GM23338 (cell line): Measurements from ENCODE around the gene SLC44A1. TPM values are rescaled to one million over a fixed set of nuclear protein-coding genes. Genes with fewer than 3 reads are reported as not detected.

Experiments used
- ATAC-seq: fragments of 200-7000 bp; cut with Tn5 transposase; 3 replicates; pipeline ENCODE4 v1.9.1; 2020
- DNase-seq: peaks from one replicate; pipeline ENCODE4 v3.0.0-alpha.2; 2015; ENCODE audit warnings: low spot score
- H2AFZ ChIP-seq: fragments of 200-600 bp; sonication (generic); 2 replicates; pipeline ENCODE4 v1.8.0; 2016; ENCODE audit warnings: antibody characterized with exemption, mild to moderate bottlenecking, moderate library complexity
- H3F3A ChIP-seq: fragments of 200-600 bp; sonication (generic); replicated peaks from 2 replicates; pipeline ENCODE4 v1.8.0; 2017; ENCODE audit warnings: antibody characterized with exemption, mixed run types, low read depth
- H3K27ac ChIP-seq: fragments of 200-600 bp; sonication (generic); 2 replicates; pipeline ENCODE4 v1.6.1; 2016; ENCODE audit warnings: low read depth
- H3K27me3 ChIP-seq: fragments of 200-600 bp; sonication (generic); 2 replicates; pipeline ENCODE4 v1.8.0; 2016; ENCODE audit warnings: mild to moderate bottlenecking, mixed run types, moderate library complexity; ENCODE audit not compliant: insufficient read depth
- H3K36me3 ChIP-seq: fragments of 200-600 bp; sonication (generic); 2 replicates; pipeline ENCODE4 v1.8.0; 2016; ENCODE audit warnings: mild to moderate bottlenecking; ENCODE audit not compliant: insufficient read depth
- H3K4me1 ChIP-seq: fragments of 200-600 bp; sonication (generic); 2 replicates; pipeline ENCODE4 v1.8.0; 2016; ENCODE audit warnings: mild to moderate bottlenecking, moderate library complexity; ENCODE audit not compliant: insufficient read depth
- H3K4me2 ChIP-seq: fragments of 200-600 bp; sonication (generic); 2 replicates; pipeline ENCODE4 v1.7.1; 2017; ENCODE audit warnings: mixed run types
- H3K4me3 ChIP-seq: fragments of 200-600 bp; sonication (generic); 2 replicates; pipeline ENCODE4 v1.6.1; 2016; ENCODE audit warnings: mixed run types
- H3K79me2 ChIP-seq: fragments of 200-600 bp; sonication (generic); replicated peaks from 2 replicates; pipeline ENCODE4 v1.8.0; 2017; ENCODE audit warnings: mild to moderate bottlenecking; ENCODE audit not compliant: insufficient read depth
- H3K9me2 ChIP-seq: fragments of 200-600 bp; sonication (generic); 2 replicates; pipeline ENCODE4 v1.8.0; 2017; ENCODE audit not compliant: insufficient read depth
- H4K20me1 ChIP-seq: fragments of 200-600 bp; sonication (generic); replicated peaks from 2 replicates; pipeline ENCODE4 v1.8.0; 2017; ENCODE audit warnings: mild to moderate bottlenecking; ENCODE audit not compliant: insufficient read depth
- H3K27ac Mint-ChIP-seq: 2 replicates; pipeline ENCODE4 v1.8.0; 2020; ENCODE audit warnings: inconsistent platforms, mild to moderate bottlenecking, moderate library complexity, mixed read lengths
- H3K27me3 Mint-ChIP-seq: 3 replicates; pipeline ENCODE4 v1.8.0; 2022; ENCODE audit warnings: low read depth, mild to moderate bottlenecking, moderate library complexity, mixed read lengths, inconsistent platforms; ENCODE audit not compliant: insufficient read depth, poor library complexity
- H3K36me3 Mint-ChIP-seq: 3 replicates; pipeline ENCODE4 v1.8.0; 2021; ENCODE audit warnings: low read depth, mild to moderate bottlenecking, inconsistent platforms, moderate library complexity, mixed read lengths
- H3K4me1 Mint-ChIP-seq: 3 replicates; pipeline ENCODE4 v1.8.0; 2020; ENCODE audit warnings: mild to moderate bottlenecking, inconsistent platforms, mixed read lengths
- H3K4me3 Mint-ChIP-seq: 3 replicates; pipeline ENCODE4 v1.8.0; 2021; ENCODE audit warnings: moderate library complexity, mild to moderate bottlenecking, inconsistent platforms, mixed read lengths
- H3K9me3 Mint-ChIP-seq: 3 replicates; pipeline ENCODE4 v1.8.0; 2020; ENCODE audit warnings: moderate library complexity, mild to moderate bottlenecking, inconsistent platforms, mixed read lengths
- CREB1 ChIP-seq: fragments of 250-450 bp; sonication (Bioruptor Pico); IDR thresholded peaks from 2 replicates; pipeline ENCODE4 v1.5.0; 2020; ENCODE audit warnings: low read depth, mild to moderate bottlenecking, moderate library complexity
- EZH2phosphoT487 ChIP-seq: fragments of 200-600 bp; sonication (generic); IDR thresholded peaks from one replicate; pipeline ENCODE4 v1.8.1; 2018; ENCODE audit warnings: antibody characterized with exemption; ENCODE audit not compliant: unreplicated experiment
- ZNF114 ChIP-seq: fragments of 250-450 bp; sonication (Bioruptor Pico); IDR thresholded peaks from 2 replicates; pipeline ENCODE4 v1.5.0; 2020; ENCODE audit warnings: mild to moderate bottlenecking, moderate library complexity
- ZNF331 ChIP-seq: fragments of 250-450 bp; sonication (Bioruptor Pico); IDR thresholded peaks from 2 replicates; pipeline ENCODE4 v1.5.0; 2020; ENCODE audit warnings: low read depth, mild to moderate bottlenecking, moderate library complexity
- polyA plus RNA-seq: library from polyadenylated mRNA; unstranded; fragments of >200 nt; fragmentation: Nextera tagmentation; extraction: Ambion mirVana; gene quantifications from 2 replicates; pipeline ENCODE4 v1.2.1, GENCODE V29; 2016
- total RNA-seq: library from RNA; depleted of rRNA; stranded (reverse); fragments of >200 nt; shearing (Covaris generic); gene quantifications from 2 replicates; pipeline ENCODE4 v1.2.3, GENCODE V29; 2014
- TF ChIP-seq, protein P1 (sequence below): fragments of 250-450 bp; sonication (Bioruptor Pico); IDR thresholded peaks from 2 replicates; pipeline ENCODE4 v1.5.0; 2020; ENCODE audit warnings: mild to moderate bottlenecking, moderate library complexity
- TF ChIP-seq, protein P2 (sequence below): IDR thresholded peaks from 2 replicates; pipeline ENCODE4 v1.6.1; 2016; ENCODE audit warnings: antibody characterized with exemption

The SLC44A1 gene
- total and polyA plus RNA-seq, 2 experiments from 2014 or later: 14.9 to 75.0 TPM

DNA sequence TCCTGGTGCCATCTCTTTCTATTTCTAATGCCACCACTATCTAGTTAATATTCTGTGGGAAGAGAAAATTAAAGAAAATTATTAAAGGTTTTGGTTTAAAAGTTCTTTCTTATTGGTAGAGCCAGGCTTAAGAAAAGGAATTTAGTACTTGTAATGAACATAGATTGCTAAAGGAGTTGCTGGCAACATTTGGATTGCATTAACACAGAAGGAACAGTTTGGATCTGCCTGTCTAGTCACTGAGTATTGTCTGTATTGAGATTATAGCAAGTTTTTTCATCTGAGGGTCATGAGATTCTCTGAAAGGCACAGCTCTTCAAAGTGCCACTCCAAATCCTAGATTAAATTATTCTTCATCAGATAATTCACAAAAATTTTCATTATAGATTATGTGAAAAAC, 235.4 kb downstream of the SLC44A1 start:
- H3K27ac ChIP-seq: no peak overlapping the region
- no peak overlapping the region for H3K4me3 ChIP-seq
- no peaks in the 10 kb centered on the region for H3K36me3 Mint-ChIP-seq
- H3K27ac Mint-ChIP-seq: no peak overlapping the region
- H3K4me3 Mint-ChIP-seq: no peak overlapping the region
- H4K20me1 ChIP-seq: no peaks in the 10 kb centered on the region
- no peaks in the 10 kb centered on the region for H3K4me1 ChIP-seq
- H3F3A ChIP-seq: no peaks in the 10 kb centered on the region
- no peaks in the 10 kb centered on the region for H3K4me1 Mint-ChIP-seq
- H3K79me2 ChIP-seq: no peaks in the 10 kb centered on the region
- H3K9me2 ChIP-seq: no peaks in the 10 kb centered on the region
- no peaks in the 10 kb centered on the region for H3K27me3 ChIP-seq
- no peaks in the 10 kb centered on the region for H3K27me3 Mint-ChIP-seq
- no peak overlapping the region for H3K4me2 ChIP-seq
- no peaks in the 10 kb centered on the region for H3K9me3 Mint-ChIP-seq
- TF ChIP-seq, protein P1, sequence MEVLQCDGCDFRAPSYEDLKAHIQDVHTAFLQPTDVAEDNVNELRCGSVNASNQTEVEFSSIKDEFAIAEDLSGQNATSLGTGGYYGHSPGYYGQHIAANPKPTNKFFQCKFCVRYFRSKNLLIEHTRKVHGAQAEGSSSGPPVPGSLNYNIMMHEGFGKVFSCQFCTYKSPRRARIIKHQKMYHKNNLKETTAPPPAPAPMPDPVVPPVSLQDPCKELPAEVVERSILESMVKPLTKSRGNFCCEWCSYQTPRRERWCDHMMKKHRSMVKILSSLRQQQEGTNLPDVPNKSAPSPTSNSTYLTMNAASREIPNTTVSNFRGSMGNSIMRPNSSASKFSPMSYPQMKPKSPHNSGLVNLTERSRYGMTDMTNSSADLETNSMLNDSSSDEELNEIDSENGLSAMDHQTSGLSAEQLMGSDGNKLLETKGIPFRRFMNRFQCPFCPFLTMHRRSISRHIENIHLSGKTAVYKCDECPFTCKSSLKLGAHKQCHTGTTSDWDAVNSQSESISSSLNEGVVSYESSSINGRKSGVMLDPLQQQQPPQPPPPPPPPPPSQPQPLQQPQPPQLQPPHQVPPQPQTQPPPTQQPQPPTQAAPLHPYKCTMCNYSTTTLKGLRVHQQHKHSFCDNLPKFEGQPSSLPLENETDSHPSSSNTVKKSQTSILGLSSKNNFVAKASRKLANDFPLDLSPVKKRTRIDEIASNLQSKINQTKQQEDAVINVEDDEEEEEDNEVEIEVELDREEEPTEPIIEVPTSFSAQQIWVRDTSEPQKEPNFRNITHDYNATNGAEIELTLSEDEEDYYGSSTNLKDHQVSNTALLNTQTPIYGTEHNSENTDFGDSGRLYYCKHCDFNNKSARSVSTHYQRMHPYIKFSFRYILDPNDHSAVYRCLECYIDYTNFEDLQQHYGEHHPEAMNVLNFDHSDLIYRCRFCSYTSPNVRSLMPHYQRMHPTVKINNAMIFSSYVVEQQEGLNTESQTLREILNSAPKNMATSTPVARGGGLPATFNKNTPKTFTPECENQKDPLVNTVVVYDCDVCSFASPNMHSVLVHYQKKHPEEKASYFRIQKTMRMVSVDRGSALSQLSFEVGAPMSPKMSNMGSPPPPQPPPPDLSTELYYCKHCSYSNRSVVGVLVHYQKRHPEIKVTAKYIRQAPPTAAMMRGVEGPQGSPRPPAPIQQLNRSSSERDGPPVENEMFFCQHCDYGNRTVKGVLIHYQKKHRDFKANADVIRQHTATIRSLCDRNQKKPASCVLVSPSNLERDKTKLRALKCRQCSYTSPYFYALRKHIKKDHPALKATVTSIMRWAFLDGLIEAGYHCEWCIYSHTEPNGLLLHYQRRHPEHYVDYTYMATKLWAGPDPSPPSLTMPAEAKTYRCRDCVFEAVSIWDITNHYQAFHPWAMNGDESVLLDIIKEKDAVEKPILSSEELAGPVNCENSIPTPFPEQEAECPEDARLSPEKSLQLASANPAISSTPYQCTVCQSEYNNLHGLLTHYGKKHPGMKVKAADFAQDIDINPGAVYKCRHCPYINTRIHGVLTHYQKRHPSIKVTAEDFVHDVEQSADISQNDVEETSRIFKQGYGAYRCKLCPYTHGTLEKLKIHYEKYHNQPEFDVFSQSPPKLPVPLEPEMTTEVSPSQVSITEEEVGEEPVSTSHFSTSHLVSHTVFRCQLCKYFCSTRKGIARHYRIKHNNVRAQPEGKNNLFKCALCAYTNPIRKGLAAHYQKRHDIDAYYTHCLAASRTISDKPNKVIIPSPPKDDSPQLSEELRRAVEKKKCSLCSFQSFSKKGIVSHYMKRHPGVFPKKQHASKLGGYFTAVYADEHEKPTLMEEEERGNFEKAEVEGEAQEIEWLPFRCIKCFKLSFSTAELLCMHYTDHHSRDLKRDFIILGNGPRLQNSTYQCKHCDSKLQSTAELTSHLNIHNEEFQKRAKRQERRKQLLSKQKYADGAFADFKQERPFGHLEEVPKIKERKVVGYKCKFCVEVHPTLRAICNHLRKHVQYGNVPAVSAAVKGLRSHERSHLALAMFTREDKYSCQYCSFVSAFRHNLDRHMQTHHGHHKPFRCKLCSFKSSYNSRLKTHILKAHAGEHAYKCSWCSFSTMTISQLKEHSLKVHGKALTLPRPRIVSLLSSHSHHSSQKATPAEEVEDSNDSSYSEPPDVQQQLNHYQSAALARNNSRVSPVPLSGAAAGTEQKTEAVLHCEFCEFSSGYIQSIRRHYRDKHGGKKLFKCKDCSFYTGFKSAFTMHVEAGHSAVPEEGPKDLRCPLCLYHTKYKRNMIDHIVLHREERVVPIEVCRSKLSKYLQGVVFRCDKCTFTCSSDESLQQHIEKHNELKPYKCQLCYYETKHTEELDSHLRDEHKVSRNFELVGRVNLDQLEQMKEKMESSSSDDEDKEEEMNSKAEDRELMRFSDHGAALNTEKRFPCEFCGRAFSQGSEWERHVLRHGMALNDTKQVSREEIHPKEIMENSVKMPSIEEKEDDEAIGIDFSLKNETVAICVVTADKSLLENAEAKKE (CRISPR knock-in tag): no peak
- TF ChIP-seq ZNF114 (CRISPR knock-in tag): no peak
- DNase-seq: no peak
- no peak overlapping the region for H2AFZ ChIP-seq
- ATAC-seq: no peak
- no peaks in the 10 kb centered on the region for H3K36me3 ChIP-seq

DNA sequence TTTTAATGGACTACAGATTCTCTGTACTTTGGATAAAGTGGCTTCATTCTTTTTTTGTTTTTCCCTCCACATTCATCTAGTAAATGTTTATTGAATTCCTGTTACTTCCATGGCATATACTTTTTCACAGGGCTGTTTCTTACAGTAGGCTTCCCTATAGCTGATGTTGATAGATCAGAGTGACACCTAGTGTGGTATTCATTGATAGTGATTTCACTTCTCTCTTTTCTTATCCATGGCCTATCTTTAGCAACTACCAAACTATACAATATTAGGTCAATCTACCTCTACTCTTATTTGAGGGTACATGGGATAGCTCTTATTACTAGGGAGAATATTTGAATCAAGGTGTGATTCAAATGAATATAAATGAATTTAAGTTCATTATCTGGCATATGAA, 239.2 kb downstream of the SLC44A1 start:
- no peaks in the 10 kb centered on the region for H3K4me1 ChIP-seq
- no peak overlapping the region; the same call in 1 of the 2 replicates for H3K27ac Mint-ChIP-seq
- H3K4me3 Mint-ChIP-seq: no peak overlapping the region
- ATAC-seq (no peak), DNase-seq (no peak)
- H3K27me3 Mint-ChIP-seq: no peaks in the 10 kb centered on the region
- H3K36me3 Mint-ChIP-seq: no peaks in the 10 kb centered on the region
- H3K9me3 Mint-ChIP-seq: no peaks in the 10 kb centered on the region
- no peaks in the 10 kb centered on the region for H3K4me1 Mint-ChIP-seq
- H3K27me3 ChIP-seq: no peaks in the 10 kb centered on the region
- H3K79me2 ChIP-seq: no peaks in the 10 kb centered on the region
- H3K36me3 ChIP-seq: no peaks in the 10 kb centered on the region
- H3K4me2 ChIP-seq: no peak overlapping the region
- no peaks in the 10 kb centered on the region for H4K20me1 ChIP-seq
- no peak overlapping the region for H3K4me3 ChIP-seq
- no peak overlapping the region for H3K27ac ChIP-seq
- no peak overlapping the region for H2AFZ ChIP-seq
- no peaks in the 10 kb centered on the region for H3K9me2 ChIP-seq
- no peaks in the 10 kb centered on the region for H3F3A ChIP-seq
- TF ChIP-seq, protein P2, sequence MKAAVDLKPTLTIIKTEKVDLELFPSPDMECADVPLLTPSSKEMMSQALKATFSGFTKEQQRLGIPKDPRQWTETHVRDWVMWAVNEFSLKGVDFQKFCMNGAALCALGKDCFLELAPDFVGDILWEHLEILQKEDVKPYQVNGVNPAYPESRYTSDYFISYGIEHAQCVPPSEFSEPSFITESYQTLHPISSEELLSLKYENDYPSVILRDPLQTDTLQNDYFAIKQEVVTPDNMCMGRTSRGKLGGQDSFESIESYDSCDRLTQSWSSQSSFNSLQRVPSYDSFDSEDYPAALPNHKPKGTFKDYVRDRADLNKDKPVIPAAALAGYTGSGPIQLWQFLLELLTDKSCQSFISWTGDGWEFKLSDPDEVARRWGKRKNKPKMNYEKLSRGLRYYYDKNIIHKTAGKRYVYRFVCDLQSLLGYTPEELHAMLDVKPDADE: no peak
- TF ChIP-seq ZNF114 (CRISPR knock-in tag) (no peak), EZH2phosphoT487 (no peak), CREB1 (CRISPR knock-in tag) (no peak), ZNF331 (no peak)
